Heart right ventricle (tissue), 16 donors: ENCODE results near the gene SYCE1. TPM values are rescaled to one million over a fixed set of nuclear protein-coding genes. Genes with fewer than 3 reads are reported as not detected.

Experiments
- ATAC-seq, 8 donors: fragments of 200-7000 bp; cut with Tn5 transposase; one replicate each; pipeline ENCODE4 v1.9.1; 2020; ENCODE audit warnings: mild to moderate bottlenecking in 8 of 8, moderate library complexity in 8 of 8, moderate number of reproducible peaks in 1 of 8
- DNase-seq, 2 donors: peaks; one replicate each; pipeline ENCODE4 v3.0.0-alpha.2; 2020
- H3K27ac ChIP-seq, 10 donors: fragments of 200-600 bp; sonication (generic) in 2 of 10; one replicate each; pipeline versions ENCODE4 v1.5.0 to v1.8.0; 2020 to 2022; ENCODE audit warnings: mild to moderate bottlenecking in 3 of 10
- H3K27me3 ChIP-seq, 7 donors: fragments of 200-600 bp; one replicate each; pipeline ENCODE4 v1.8.0; 2021 to 2022; ENCODE audit warnings: mild to moderate bottlenecking in 2 of 7
- H3K36me3 ChIP-seq, 9 donors: fragments of 200-600 bp; sonication (generic) in 1 of 9; one replicate each; pipeline versions ENCODE4 v1.5.0 to v1.8.0; 2020 to 2022; ENCODE audit warnings: mild to moderate bottlenecking in 2 of 9
- H3K4me1 ChIP-seq, 9 donors: fragments of 200-600 bp; sonication (generic) in 1 of 9; one replicate each; pipeline versions ENCODE4 v1.5.0 to v1.8.0; 2020 to 2022; ENCODE audit warnings: mild to moderate bottlenecking in 4 of 9
- H3K4me3 ChIP-seq, 10 donors: fragments of 200-600 bp; sonication (generic) in 2 of 10; one replicate each; pipeline versions ENCODE4 v1.5.0 to v1.8.0; 2020 to 2022; ENCODE audit warnings: mild to moderate bottlenecking in 7 of 10, moderate library complexity in 2 of 10
- H3K9me3 ChIP-seq, 11 donors: fragments of 200-600 bp in 10 of 11; sonication (generic) in 2 of 11; one replicate each; pipeline versions ENCODE4 v1.5.0 to v1.8.0; 2013 to 2022; ENCODE audit warnings: mild to moderate bottlenecking in 2 of 11, control low read depth in 1 of 11, moderate library complexity in 1 of 11
- CTCF ChIP-seq, 9 donors: fragments of 200-600 bp; sonication (generic) in 2 of 9; IDR thresholded peaks; one replicate each; pipeline versions ENCODE4 v1.5.0 to v1.8.0; 2021 to 2022; ENCODE audit warnings: antibody characterized with exemption in 9 of 9, mild to moderate bottlenecking in 5 of 9, moderate library complexity in 1 of 9
- WGBS, 2 donors: extraction: QIAGEN DNeasy Blood & Tissue Kit; methylation state at CpG; one replicate each; pipeline ENCODE4 v1.1.7; 2013; ENCODE audit warnings: inconsistent platforms in 1 of 2; 5-methylcytosine and 5-hydroxymethylcytosine counted together
- intact Hi-C, 10 donors: fragments of 100-400 bp; cut with DNase I; formaldehyde crosslinking; loops; one replicate each; pipeline versions ENCODE4 v1.11.1 to v1.14.2; 2022
- polyA plus RNA-seq, 2 donors: library from polyadenylated mRNA; stranded (reverse); fragments of 200-250 nt; gene quantifications; one replicate each; pipeline ENCODE4 v1.2.3, GENCODE V29; 2013
- total RNA-seq, 10 donors: library from RNA; stranded (reverse); fragmentation: NEBNext Ultra II Directional in 3 of 10; extraction: Animal tissue kit (Norgen Biotek cat#: 25700) in 3 of 10; gene quantifications; one replicate each; pipeline versions ENCODE4 v1.2.1 to v1.2.4, GENCODE V29; 2021 to 2023
- donor health status: Arrhythmogenic right ventricular cardiomyopathy.
- donor health status: ischemic (EF 13 %, LVEDD 7.1; RV severe dilation, severe dysfunction).
- donor health status: healthy with polysubstance abuse.
- donor health status: DM: no; HTN: yes; CAD: no.
- donor health status: DM: no; HTN: no; CAD: no.
- donor health status: ischemic (EF 25% LVEDD 6.9; RV normal size, moderate dysfunction).
- donor health status: ischemic (EF 25% LVEDD 5.7; RV mildly dilated, moderate dysfunction).
- donor health status: healthy.
- donor health status: DM: yes; HTN: yes; CAD: no.
- donor health status: Ischemic cardiomyopathy.
- donor health status: ischemic (EF 35%, LVEDD 5.7; RV mildly dilated, moderate dysfunction).
- donor health status: nonischemic (EF 11% LVEDD 7.7; RV severe dilation, severe dysfunction).
- donor health status: DM: yes; HTN: yes; CAD: no.
- donor health status: PGD.
- donor health status: ischemic (EF 29% LVEDD 5.4; RV normal size, mild dysfunction).
- donor health status: nonischemic (EF 23%, LVEDD 6.1; RV moderate dilation, normal function).

SYCE1 gene
- total and polyA plus RNA-seq, 12 donors, result 0.16 to 1.9 (median 0.35) TPM; not detected in 5

- ATAC-seq (no peak), DNase-seq (no peak)
- no peak for TF ChIP-seq CTCF (IDR thresholded peaks at IDR 0.05)
- H3K27me3 ChIP-seq, result peaks cover 0 to 40% (median 0%) of the 10 kb centered on the region in 7 donors
- peaks cover 0 to 8% (median 0%) of the 10 kb centered on the region in 11 donors for H3K9me3 ChIP-seq
- no peak overlapping the region for H3K4me3 ChIP-seq
- no peaks in the 10 kb centered on the region for H3K36me3 ChIP-seq
- peaks cover 0 to 11% (median 7%) of the 10 kb centered on the region in 9 donors for H3K4me1 ChIP-seq
- WGBS, 2 donors, result 56 to 64% methylated on average over 4 of the region's 4 CpGs
- H3K27ac ChIP-seq, result no peak overlapping the region
- intact Hi-C loops, result loop anchor here in 1 of 10 donors (10.0 kb wide), 1 partner anchor 191 kb away; no protein-coding TSS in a partner anchor
Measured at GRCh38 chr10:133516057-133516456, 49.3 kb downstream of the SYCE1 start.

- Histone ChIP-seq H3K4me1 (peaks cover 0 to 9% (median 7%) of the 10 kb centered on the region in 9 donors), H3K9me3 (peaks cover 0 to 10% (median 0%) of the 10 kb centered on the region in 11 donors), H3K27me3 (peaks cover 0 to 46% (median 0%) of the 10 kb centered on the region in 7 donors), H3K27ac (no peak overlapping the region), H3K4me3 (no peak overlapping the region), H3K36me3 (no peaks in the 10 kb centered on the region)
- ATAC-seq (no peak), DNase-seq (no peak)
- intact Hi-C loops, result loop anchor here in 1 of 10 donors (10.0 kb wide), 1 partner anchor 191 kb away; no protein-coding TSS in a partner anchor
- whole genome bisulfite sequencing, 2 donors, result 60 to 65% methylated on average over 4 of the region's 4 CpGs
- TF ChIP-seq CTCF (IDR thresholded peaks at IDR 0.05), result no peak
Measured at GRCh38 chr10:133515471-133515870, 49.9 kb downstream of the SYCE1 start.

GRCh38 chr10:133511907-133512528 is 53.4 kb downstream of the SYCE1 start:
- Histone ChIP-seq H3K9me3 (peaks cover 0 to 32% (median 13%) of the 10 kb centered on the region in 11 donors), H3K36me3 (peaks cover 0 to 4% (median 0%) of the 10 kb centered on the region in 9 donors), H3K27me3 (peaks cover 0 to 46% (median 0%) of the 10 kb centered on the region in 7 donors), H3K4me1 (no peaks in the 10 kb centered on the region), H3K27ac (no peak overlapping the region), H3K4me3 (no peak overlapping the region)
- 45 to 47% methylated on average over 4 of the region's 4 CpGs for WGBS, 2 donors
- TF ChIP-seq CTCF (IDR thresholded peaks at IDR 0.05), result no peak
- ATAC-seq (no peak), DNase-seq (no peak)
- intact Hi-C loops, result loop anchor here in 1 of 10 donors (10.0 kb wide), 1 partner anchor 187 kb away; no protein-coding TSS in a partner anchor

- ATAC-seq, result no peak
- H3K36me3 ChIP-seq, result peaks cover 0 to 4% (median 0%) of the 10 kb centered on the region in 9 donors
- H3K9me3 ChIP-seq, result peaks cover 0 to 33% (median 13%) of the 10 kb centered on the region in 11 donors
- no peak for TF ChIP-seq CTCF (IDR thresholded peaks at IDR 0.05)
- no peaks in the 10 kb centered on the region for H3K4me1 ChIP-seq
- no peak overlapping the region for H3K27ac ChIP-seq
- H3K4me3 ChIP-seq, result no peak overlapping the region
- H3K27me3 ChIP-seq, result peaks cover 0 to 46% (median 0%) of the 10 kb centered on the region in 7 donors
- intact Hi-C loops, result loop anchor here in 1 of 10 donors (10.0 kb wide), 1 partner anchor 187 kb away; no protein-coding TSS in a partner anchor
- 68 to 69% methylated on average over 4 of the region's 4 CpGs for WGBS, 2 donors
- DNase-seq, result no peak
Measured at GRCh38 chr10:133511408-133511807, 54.0 kb downstream of the SYCE1 start.
